Measurements from ENCODE around the gene CNDP2.

Gene CNDP2

GRCh38 chr18:74463254-74463653, 32.9 kb upstream of the CNDP2 start:
- H3F3A ChIP-seq (ENCODE audit: insufficient read depth, low read length), result no peaks in the 10 kb centered on the region
- H3K79me2 ChIP-seq (ENCODE audit: insufficient read depth, low read length), result no peaks in the 10 kb centered on the region
- H3K9ac ChIP-seq (ENCODE audit: low read length), result no peak overlapping the region
- no peaks in the 10 kb centered on the region for H4K20me1 ChIP-seq (ENCODE audit: insufficient read depth, low read length)
- no peaks in the 10 kb centered on the region for H3K9me3 ChIP-seq (ENCODE audit: low read length)
- H3K36me3 ChIP-seq (ENCODE audit: insufficient read depth, low read length), result no peaks in the 10 kb centered on the region
- no peak overlapping the region for H3K4me2 ChIP-seq (ENCODE audit: low read length)
- peaks cover 3% of the 10 kb centered on the region; the same call in 1 of the 2 replicates for H3K27me3 ChIP-seq (ENCODE audit: insufficient read depth, low read length)
- H3K9me2 ChIP-seq (ENCODE audit: low read depth, low read length), result no peaks in the 10 kb centered on the region
- H3K4me1 ChIP-seq (ENCODE audit: insufficient read depth, low read length, severe bottlenecking), result no peaks in the 10 kb centered on the region
- H3K4me3 ChIP-seq (ENCODE audit: low read depth, low read length, poor library complexity, severe bottlenecking), result no peak overlapping the region
- H2AFZ ChIP-seq (ENCODE audit: low read length), result no peak overlapping the region
- H3K27ac ChIP-seq (ENCODE audit: low read depth, low read length, poor library complexity, severe bottlenecking), result no peak overlapping the region
- TF ChIP-seq CTCF (IDR thresholded peaks at IDR 0.05; ENCODE audit: low read length) (no peak), EZH2 (IDR thresholded peaks at IDR 0.05; ENCODE audit: borderline replicate concordance, low read length) (no peak)

GRCh38 chr18:74463983-74464382, 32.2 kb upstream of the CNDP2 start:
- H3K36me3 ChIP-seq (ENCODE audit: insufficient read depth, low read length), result no peaks in the 10 kb centered on the region
- H3K27ac ChIP-seq (ENCODE audit: low read depth, low read length, poor library complexity, severe bottlenecking), result no peak overlapping the region

GRCh38 chr18:74465775-74466174, 30.4 kb upstream of the CNDP2 start:
- Histone ChIP-seq H3K4me2 (ENCODE audit: low read length) (no peak overlapping the region), H3F3A (ENCODE audit: insufficient read depth, low read length) (no peaks in the 10 kb centered on the region), H3K79me2 (ENCODE audit: insufficient read depth, low read length) (no peaks in the 10 kb centered on the region), H3K4me1 (ENCODE audit: insufficient read depth, low read length, severe bottlenecking) (no peaks in the 10 kb centered on the region), H4K20me1 (ENCODE audit: insufficient read depth, low read length) (no peaks in the 10 kb centered on the region), H3K9ac (ENCODE audit: low read length) (no peak overlapping the region), H3K9me3 (ENCODE audit: low read length) (peaks cover 3% of the 10 kb centered on the region; the same call in 1 of the 2 replicates), H2AFZ (ENCODE audit: low read length) (no peak overlapping the region), H3K27ac (ENCODE audit: low read depth, low read length, poor library complexity, severe bottlenecking) (no peak overlapping the region), H3K27me3 (ENCODE audit: insufficient read depth, low read length) (peaks cover 3% of the 10 kb centered on the region; the same call in 1 of the 2 replicates), H3K9me2 (ENCODE audit: low read depth, low read length) (no peaks in the 10 kb centered on the region), H3K36me3 (ENCODE audit: insufficient read depth, low read length) (no peaks in the 10 kb centered on the region), H3K4me3 (ENCODE audit: low read depth, low read length, poor library complexity, severe bottlenecking) (no peak overlapping the region)
- TF ChIP-seq CTCF (IDR thresholded peaks at IDR 0.05; ENCODE audit: low read length), result no peak
- no peak for TF ChIP-seq EZH2 (IDR thresholded peaks at IDR 0.05; ENCODE audit: borderline replicate concordance, low read length)

More at GRCh38 chr18:74463983-74464382, 32.2 kb upstream of the CNDP2 start:
- no peak overlapping the region for H3K9ac ChIP-seq (ENCODE audit: low read length)
- H3K27me3 ChIP-seq (ENCODE audit: insufficient read depth, low read length), result peaks cover 3% of the 10 kb centered on the region; the same call in 1 of the 2 replicates
- H3K4me2 ChIP-seq (ENCODE audit: low read length), result no peak overlapping the region
- no peaks in the 10 kb centered on the region for H4K20me1 ChIP-seq (ENCODE audit: insufficient read depth, low read length)
- H3K9me2 ChIP-seq (ENCODE audit: low read depth, low read length), result no peaks in the 10 kb centered on the region
- no peaks in the 10 kb centered on the region for H3K79me2 ChIP-seq (ENCODE audit: insufficient read depth, low read length)
- H3K4me3 ChIP-seq (ENCODE audit: low read depth, low read length, poor library complexity, severe bottlenecking), result no peak overlapping the region
- no peaks in the 10 kb centered on the region for H3K9me3 ChIP-seq (ENCODE audit: low read length)
- no peak overlapping the region for H2AFZ ChIP-seq (ENCODE audit: low read length)
- H3F3A ChIP-seq (ENCODE audit: insufficient read depth, low read length), result no peaks in the 10 kb centered on the region
- H3K4me1 ChIP-seq (ENCODE audit: insufficient read depth, low read length, severe bottlenecking), result no peaks in the 10 kb centered on the region
- TF ChIP-seq EZH2 (IDR thresholded peaks at IDR 0.05; ENCODE audit: borderline replicate concordance, low read length), result no peak

GRCh38 chr18:74468547-74469061, 27.6 kb upstream of the CNDP2 start:
- Histone ChIP-seq H2AFZ (ENCODE audit: low read length) (no peak overlapping the region), H3K9ac (ENCODE audit: low read length) (no peak overlapping the region), H3K4me3 (ENCODE audit: low read depth, low read length, poor library complexity, severe bottlenecking) (no peak overlapping the region), H3K79me2 (ENCODE audit: insufficient read depth, low read length) (no peaks in the 10 kb centered on the region), H3K4me1 (ENCODE audit: insufficient read depth, low read length, severe bottlenecking) (no peaks in the 10 kb centered on the region), H3K27me3 (ENCODE audit: insufficient read depth, low read length) (peaks cover 3% of the 10 kb centered on the region; the same call in 1 of the 2 replicates), H3K27ac (ENCODE audit: low read depth, low read length, poor library complexity, severe bottlenecking) (no peak overlapping the region), H3K9me3 (ENCODE audit: low read length) (peaks cover 3% of the 10 kb centered on the region), H3K4me2 (ENCODE audit: low read length) (no peak overlapping the region), H4K20me1 (ENCODE audit: insufficient read depth, low read length) (no peaks in the 10 kb centered on the region), H3F3A (ENCODE audit: insufficient read depth, low read length) (no peaks in the 10 kb centered on the region), H3K36me3 (ENCODE audit: insufficient read depth, low read length) (no peaks in the 10 kb centered on the region), H3K9me2 (ENCODE audit: low read depth, low read length) (no peaks in the 10 kb centered on the region)
- no peak for TF ChIP-seq CTCF (IDR thresholded peaks at IDR 0.05; ENCODE audit: low read length)
- no peak for TF ChIP-seq EZH2 (IDR thresholded peaks at IDR 0.05; ENCODE audit: borderline replicate concordance, low read length)

All from OCI-LY1 (cell line).